ENCODE measurements around the gene KCTD19.

Gene KCTD19

GRCh38 chr16:67260426-67261063, 66.0 kb downstream of the KCTD19 start:
- DNase-seq (ENCODE audit: low spot score) (peak; percentile 50), FAIRE-seq (no peak)

- no peak for FAIRE-seq
Observed at GRCh38 chr16:67259705-67260104, 66.8 kb downstream of the KCTD19 start.

GRCh38 chr16:67258161-67258835, 68.2 kb downstream of the KCTD19 start:
- DNase-seq (ENCODE audit: low spot score): no peak
- no peak for FAIRE-seq

More at GRCh38 chr16:67259705-67260104, 66.8 kb downstream of the KCTD19 start:
- no peak for DNase-seq (ENCODE audit: low spot score)

- no peak for FAIRE-seq
Observed at GRCh38 chr16:67257486-67258160, 68.9 kb downstream of the KCTD19 start.

GRCh38 chr16:67256701-67257230, 69.8 kb downstream of the KCTD19 start:
- no peak for FAIRE-seq

More at GRCh38 chr16:67257486-67258160, 68.9 kb downstream of the KCTD19 start:
- no peak for DNase-seq (ENCODE audit: low spot score)

GRCh38 chr16:67255553-67256221, 70.9 kb downstream of the KCTD19 start:
- no peak for FAIRE-seq
- DNase-seq (ENCODE audit: low spot score): no peak

More at GRCh38 chr16:67256701-67257230, 69.8 kb downstream of the KCTD19 start:
- no peak for DNase-seq (ENCODE audit: low spot score)

GRCh38 chr16:67254801-67255552, 71.6 kb downstream of the KCTD19 start:
- DNase-seq (ENCODE audit: low spot score) (no peak), FAIRE-seq (no peak)

- no peak for DNase-seq (ENCODE audit: low spot score)
- FAIRE-seq: no peak
Observed at GRCh38 chr16:67252609-67253497, 73.7 kb downstream of the KCTD19 start.

GRCh38 chr16:67250045-67250327, 76.6 kb downstream of the KCTD19 start:
- FAIRE-seq (no peak), DNase-seq (ENCODE audit: low spot score) (no peak)

- FAIRE-seq (no peak), DNase-seq (ENCODE audit: low spot score) (no peak)
Observed at GRCh38 chr16:67249178-67250044, 77.1 kb downstream of the KCTD19 start.

GRCh38 chr16:67248401-67249177, 78.0 kb downstream of the KCTD19 start, which contains the start of gene SLC9A5:
SLC9A5 (plus strand) TSS chr16:67248979; CDS start chr16:67249015, 36 bp downstream.
- DNase-seq (ENCODE audit: low spot score): peak; percentile 51
- no peak for FAIRE-seq

- FAIRE-seq (no peak), DNase-seq (ENCODE audit: low spot score) (no peak)
Observed at GRCh38 chr16:67248073-67248400, 78.5 kb downstream of the KCTD19 start.

- FAIRE-seq (no peak), DNase-seq (ENCODE audit: low spot score) (peak; percentile 97)
Observed at GRCh38 chr16:67247192-67248072, 79.1 kb downstream of the KCTD19 start, which contains the start of gene FHOD1. FHOD1 (minus strand) TSS chr16:67247481; CDS start chr16:67247410, 71 bp downstream.

GRCh38 chr16:67246756-67247191, 79.8 kb downstream of the KCTD19 start:
- FAIRE-seq (no peak), DNase-seq (ENCODE audit: low spot score) (peak; percentile 44)

- peak; percentile 73 for DNase-seq (ENCODE audit: low spot score)
- no peak for FAIRE-seq
Observed at GRCh38 chr16:67246081-67246755, 80.3 kb downstream of the KCTD19 start.

- FAIRE-seq (no peak), DNase-seq (ENCODE audit: low spot score) (no peak)
Observed at GRCh38 chr16:67245674-67246080, 80.9 kb downstream of the KCTD19 start.
